CD4-positive, alpha-beta T cell treated with Interferon alpha-2 for 1 hour (primary cell): Measurements from ENCODE around the gene MT1HL1.

Experiments
- DNase-seq, 2 donors: peaks; one replicate each; pipeline ENCODE4 v3.0.0-alpha.2; 2020 to 2022

The MT1HL1 gene

GRCh38 chr1:236966636-236967035, 37.6 kb downstream of the MT1HL1 start:
- no peak for DNase-seq

DNA sequence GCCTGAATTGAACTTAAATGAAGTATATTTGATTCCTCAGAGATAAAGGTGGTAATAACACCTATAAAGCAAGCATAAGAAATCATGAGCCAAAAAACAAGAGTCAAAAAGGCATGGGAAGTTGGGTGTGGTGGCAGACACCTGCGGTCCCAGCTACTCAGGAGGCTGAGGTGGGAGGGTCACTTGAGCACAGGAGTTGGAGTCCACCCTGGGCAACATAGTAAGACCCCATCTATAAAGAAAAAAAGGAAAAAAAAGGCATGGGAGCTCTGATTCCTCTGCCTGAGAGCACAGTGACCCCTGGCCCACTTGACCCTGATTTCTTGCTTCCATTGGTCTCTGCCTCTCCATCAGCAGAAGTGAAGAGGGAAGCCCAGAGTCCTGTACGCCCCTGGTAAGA, 40.3 kb downstream of the MT1HL1 start:
- no peak for DNase-seq

DNA sequence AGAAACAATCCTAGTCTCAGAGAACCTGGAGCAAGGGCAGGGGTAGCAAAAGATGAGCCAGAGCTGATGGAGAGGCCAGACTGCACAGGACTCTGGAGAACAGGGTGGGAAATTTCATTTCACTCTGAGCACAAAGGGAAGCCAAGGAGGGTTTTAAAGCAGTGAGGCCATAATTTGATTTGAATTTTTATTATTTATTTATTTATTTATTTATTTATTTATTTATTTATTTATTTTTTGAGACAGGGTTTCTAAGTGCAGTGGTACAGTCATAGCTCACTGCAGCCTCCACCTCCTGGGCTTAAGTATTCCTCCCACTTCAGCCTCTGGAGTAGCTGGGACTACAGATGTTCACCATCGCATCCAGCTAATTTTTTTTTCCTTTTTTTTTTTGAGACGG, 45.1 kb downstream of the MT1HL1 start:
- DNase-seq: no peak

- no peak for DNase-seq
Measured at GRCh38 chr1:236957235-236957634, 47.0 kb downstream of the MT1HL1 start.
